Measurements from ENCODE around the gene C15orf62.

Gene C15orf62

GRCh38 chr15:40747685-40748631, 21.8 kb upstream of the C15orf62 start:
- TF ChIP-seq CTCF (conservative IDR thresholded peaks at IDR 0.05; ENCODE audit: low read length), result no peak
- no peak overlapping the region for H3K4me3 ChIP-seq (ENCODE audit: low read length)
- no peak for DNase-seq (ENCODE audit: low read depth)

GRCh38 chr15:40749151-40749630, 20.6 kb upstream of the C15orf62 start:
- H3K4me3 ChIP-seq (ENCODE audit: low read length), result no peak overlapping the region
- no peak for TF ChIP-seq CTCF (conservative IDR thresholded peaks at IDR 0.05; ENCODE audit: low read length)
- no peak for DNase-seq (ENCODE audit: low read depth)

GRCh38 chr15:40750885-40751284, 18.9 kb upstream of the C15orf62 start:
- no peak for TF ChIP-seq CTCF (conservative IDR thresholded peaks at IDR 0.05; ENCODE audit: low read length)
- no peak for DNase-seq (ENCODE audit: low read depth)
- no peak overlapping the region for H3K4me3 ChIP-seq (ENCODE audit: low read length)

- no peak for TF ChIP-seq CTCF (conservative IDR thresholded peaks at IDR 0.05; ENCODE audit: low read length)
- H3K4me3 ChIP-seq (ENCODE audit: low read length), result no peak overlapping the region
- no peak for DNase-seq (ENCODE audit: low read depth)
These were observed 18.0 kb upstream of the C15orf62 start for GRCh38 chr15:40751745-40752144.

GRCh38 chr15:40754574-40754882, 15.3 kb upstream of the C15orf62 start:
- TF ChIP-seq CTCF (conservative IDR thresholded peaks at IDR 0.05; ENCODE audit: low read length), result no peak
- peak; percentile 15 for DNase-seq (ENCODE audit: low read depth)
- H3K4me3 ChIP-seq (ENCODE audit: low read length), result peak overlapping the region; percentile 93

- DNase-seq (ENCODE audit: low read depth), result peak; percentile 84
These were observed 14.6 kb upstream of the C15orf62 start, which contains the start of gene RMDN3 for GRCh38 chr15:40754883-40755811. Gene RMDN3, minus strand, starts transcription at chr15:40755254. Its CDS starts 471 bp downstream, at chr15:40754783.

More at GRCh38 chr15:40754883-40755811, 14.6 kb upstream of the C15orf62 start, which contains the start of gene RMDN3:
- H3K4me3 ChIP-seq (ENCODE audit: low read length), result peak within 1 kb of the TSS; percentile 95
- no peak for TF ChIP-seq CTCF (conservative IDR thresholded peaks at IDR 0.05; ENCODE audit: low read length)

Measured in AG10803 (cell line).